Hepatocyte (in vitro differentiated cells): ENCODE measurements around the gene DYNC2LI1. TPM values are rescaled to one million over a fixed set of nuclear protein-coding genes. Genes with fewer than 3 reads are reported as not detected.

Experiments
- DNase-seq: peaks from one replicate; pipeline ENCODE4 v3.0.0-alpha.2; 2016; ENCODE audit warnings: low spot score
- H2AFZ ChIP-seq: fragments of 200-600 bp; sonication (generic); 2 replicates; pipeline ENCODE4 v1.6.0; 2016; ENCODE audit warnings: antibody characterized with exemption, mild to moderate bottlenecking
- H3K27ac ChIP-seq: fragments of 200-600 bp; sonication (generic); 2 replicates; pipeline ENCODE4 v1.5.1; 2016; ENCODE audit warnings: mild to moderate bottlenecking
- H3K27me3 ChIP-seq: fragments of 200-600 bp; sonication (generic); 2 replicates; pipeline ENCODE4 v1.6.1; 2016
- H3K36me3 ChIP-seq: fragments of 200-600 bp; sonication (generic); replicated peaks from 2 replicates; pipeline ENCODE4 v1.5.1; 2016; ENCODE audit warnings: low read depth; ENCODE audit not compliant: insufficient read depth
- H3K4me1 ChIP-seq: fragments of 200-600 bp; sonication (generic); 2 replicates; pipeline ENCODE4 v1.5.1; 2016; ENCODE audit warnings: mild to moderate bottlenecking, moderate library complexity; ENCODE audit not compliant: insufficient read depth
- H3K4me2 ChIP-seq: fragments of 200-600 bp; sonication (generic); 2 replicates; pipeline ENCODE4 v1.6.0; 2016
- H3K4me3 ChIP-seq: fragments of 200-600 bp; sonication (generic); 2 replicates; pipeline ENCODE4 v1.5.1; 2016; ENCODE audit warnings: mild to moderate bottlenecking
- H3K79me2 ChIP-seq: fragments of 200-600 bp; sonication (generic); 2 replicates; pipeline ENCODE4 v1.6.0; 2017; ENCODE audit warnings: mild to moderate bottlenecking
- H3K9me2 ChIP-seq: fragments of 200-600 bp; sonication (generic); replicated peaks from 2 replicates; pipeline ENCODE4 v1.6.0; 2017; ENCODE audit warnings: mild to moderate bottlenecking; ENCODE audit not compliant: insufficient read depth
- H3K9me3 ChIP-seq: fragments of 200-600 bp; sonication (generic); 2 replicates; pipeline ENCODE4 v1.5.1; 2016; ENCODE audit warnings: low read depth, mild to moderate bottlenecking
- H4K20me1 ChIP-seq: fragments of 200-600 bp; sonication (generic); 2 replicates; pipeline ENCODE4 v1.6.0; 2016; ENCODE audit warnings: mild to moderate bottlenecking; ENCODE audit not compliant: insufficient read depth, poor library complexity, severe bottlenecking
- EZH2 ChIP-seq: fragments of 200-600 bp; sonication (generic); IDR thresholded peaks from 2 replicates; pipeline ENCODE4 v1.6.1; 2016; ENCODE audit warnings: antibody characterized with exemption, mild to moderate bottlenecking, borderline replicate concordance
- EZH2phosphoT487 ChIP-seq: fragments of 200-600 bp; sonication (generic); IDR thresholded peaks from one replicate; pipeline ENCODE4 v1.6.1; 2018; ENCODE audit warnings: antibody characterized with exemption, mild to moderate bottlenecking, low read depth, moderate library complexity; ENCODE audit not compliant: unreplicated experiment, severe bottlenecking
- WGBS: methylation state at CpG from one replicate; pipeline ENCODE4 v1.1.6; 2016; ENCODE audit warnings: low lambda C conversion rate; ENCODE audit errors: missing lambda C conversion rate; 5-methylcytosine and 5-hydroxymethylcytosine counted together
- polyA plus RNA-seq: library from polyadenylated mRNA; unstranded; fragments of >200 nt; fragmentation: Nextera tagmentation; extraction: Ambion mirVana; gene quantifications from 2 replicates; pipeline ENCODE4 v1.2.1, GENCODE V29; 2016
- total RNA-seq: library from RNA; depleted of rRNA; stranded (reverse); fragments of >200 nt; gene quantifications from 2 replicates; pipeline ENCODE4 v1.2.3, GENCODE V29; 2014
- TF ChIP-seq, protein P1 (sequence below): fragments of 200-600 bp; sonication (generic); IDR thresholded peaks from 2 replicates; pipeline ENCODE4 v1.5.1; 2016; ENCODE audit warnings: antibody characterized with exemption, mild to moderate bottlenecking; ENCODE audit not compliant: poor library complexity

The DYNC2LI1 gene
- total and polyA plus RNA-seq, 2 experiments from 2014 or later: 22.7 to 40.4 TPM

DNA sequence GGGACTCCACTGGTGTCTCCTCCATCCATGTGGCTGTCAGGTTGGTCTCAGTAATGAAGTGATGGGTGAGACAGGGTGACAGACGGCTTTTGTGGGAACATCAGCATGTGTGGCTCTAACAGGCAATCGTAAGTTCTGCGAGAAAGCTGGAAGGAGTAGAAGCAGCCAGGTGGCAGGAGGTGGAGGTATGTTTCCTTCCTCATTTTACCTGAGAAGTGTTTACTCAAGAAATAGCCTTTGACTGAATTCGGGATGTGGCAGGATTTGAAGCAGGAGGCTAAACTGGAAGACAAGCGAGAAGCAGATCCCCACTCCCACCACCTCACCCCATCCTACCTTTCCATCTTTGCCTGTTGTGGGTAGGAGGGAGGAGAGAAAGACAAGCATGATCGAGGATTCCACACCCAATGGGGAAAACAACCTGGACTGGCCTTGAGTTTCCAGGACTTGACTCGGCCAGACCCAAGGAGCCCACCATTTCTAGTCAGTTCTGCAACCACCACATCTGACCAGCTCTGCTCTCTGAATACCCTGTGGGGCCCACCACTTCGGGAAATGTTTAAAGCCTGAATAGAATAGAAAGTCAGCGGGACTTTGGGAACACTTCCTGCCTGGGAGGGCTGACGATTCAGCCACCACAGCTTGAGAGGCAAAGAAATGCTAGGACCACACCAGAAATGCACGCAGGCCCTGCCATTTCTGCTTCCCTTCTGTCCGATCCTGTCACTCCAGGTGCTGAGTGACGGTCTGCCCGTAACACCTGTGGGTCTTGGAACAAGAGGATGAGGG is 66.1 kb downstream of the DYNC2LI1 start:
- DNase-seq: no peak
- H2AFZ ChIP-seq: no peak overlapping the region
- H3K4me2 ChIP-seq: no peak overlapping the region
- H3K9me2 ChIP-seq: no peaks in the 10 kb centered on the region
- H3K27me3 ChIP-seq: no peaks in the 10 kb centered on the region
- H3K4me1 ChIP-seq: no peaks in the 10 kb centered on the region
- no peaks in the 10 kb centered on the region for H3K36me3 ChIP-seq
- WGBS: 88% methylated on average over 14 of the region's 14 CpGs
- no peak for TF ChIP-seq EZH2
- TF ChIP-seq, protein P1, sequence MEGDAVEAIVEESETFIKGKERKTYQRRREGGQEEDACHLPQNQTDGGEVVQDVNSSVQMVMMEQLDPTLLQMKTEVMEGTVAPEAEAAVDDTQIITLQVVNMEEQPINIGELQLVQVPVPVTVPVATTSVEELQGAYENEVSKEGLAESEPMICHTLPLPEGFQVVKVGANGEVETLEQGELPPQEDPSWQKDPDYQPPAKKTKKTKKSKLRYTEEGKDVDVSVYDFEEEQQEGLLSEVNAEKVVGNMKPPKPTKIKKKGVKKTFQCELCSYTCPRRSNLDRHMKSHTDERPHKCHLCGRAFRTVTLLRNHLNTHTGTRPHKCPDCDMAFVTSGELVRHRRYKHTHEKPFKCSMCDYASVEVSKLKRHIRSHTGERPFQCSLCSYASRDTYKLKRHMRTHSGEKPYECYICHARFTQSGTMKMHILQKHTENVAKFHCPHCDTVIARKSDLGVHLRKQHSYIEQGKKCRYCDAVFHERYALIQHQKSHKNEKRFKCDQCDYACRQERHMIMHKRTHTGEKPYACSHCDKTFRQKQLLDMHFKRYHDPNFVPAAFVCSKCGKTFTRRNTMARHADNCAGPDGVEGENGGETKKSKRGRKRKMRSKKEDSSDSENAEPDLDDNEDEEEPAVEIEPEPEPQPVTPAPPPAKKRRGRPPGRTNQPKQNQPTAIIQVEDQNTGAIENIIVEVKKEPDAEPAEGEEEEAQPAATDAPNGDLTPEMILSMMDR: no peak
- TF ChIP-seq EZH2phosphoT487: no peak
- no peaks in the 10 kb centered on the region for H4K20me1 ChIP-seq
- H3K27ac ChIP-seq: no peak overlapping the region
- H3K4me3 ChIP-seq: no peak overlapping the region
- no peaks in the 10 kb centered on the region for H3K9me3 ChIP-seq
- no peaks in the 10 kb centered on the region for H3K79me2 ChIP-seq

DNA sequence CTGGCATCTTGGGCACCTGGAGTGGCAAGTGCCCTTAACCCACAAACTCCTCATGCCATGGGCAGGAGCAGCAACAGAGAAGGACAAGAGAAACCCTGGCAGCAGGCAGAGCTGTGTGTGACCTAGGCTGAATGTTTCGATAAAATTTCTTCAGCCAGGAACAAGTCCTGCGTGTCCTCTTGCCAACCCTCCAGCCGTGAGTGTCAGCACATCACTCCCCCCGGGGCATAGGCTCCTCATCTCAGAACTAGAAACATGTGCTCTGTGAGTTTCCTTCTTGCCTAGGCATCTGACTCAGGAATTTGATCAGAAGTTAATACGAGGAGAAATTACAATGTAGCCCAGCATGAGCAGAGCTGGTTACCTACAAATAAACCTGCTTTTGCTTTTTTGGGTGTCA is 67.1 kb downstream of the DYNC2LI1 start:
- WGBS: 74% methylated on average over 5 of the region's 5 CpGs

GRCh38 chr2:43841949-43842865 is 68.4 kb downstream of the DYNC2LI1 start:
- Histone ChIP-seq H3K4me2 (no peak overlapping the region), H3K27ac (no peak overlapping the region), H3K4me1 (no peaks in the 10 kb centered on the region), H3K9me3 (no peaks in the 10 kb centered on the region), H4K20me1 (no peaks in the 10 kb centered on the region), H3K79me2 (no peaks in the 10 kb centered on the region), H3K9me2 (no peaks in the 10 kb centered on the region), H3K4me3 (no peak overlapping the region), H2AFZ (no peak overlapping the region), H3K27me3 (no peaks in the 10 kb centered on the region), H3K36me3 (no peaks in the 10 kb centered on the region)
- 88% methylated on average over 14 of the region's 14 CpGs for WGBS
- TF ChIP-seq EZH2phosphoT487 (no peak), EZH2 (no peak)
- TF ChIP-seq, protein P1: no peak
- DNase-seq: no peak

More for the DNA sequence above, 67.1 kb downstream of the DYNC2LI1 start:
- no peak for DNase-seq
- TF ChIP-seq, protein P1: no peak
- TF ChIP-seq EZH2 (no peak), EZH2phosphoT487 (no peak)
- H3K9me2 ChIP-seq: no peaks in the 10 kb centered on the region
- no peaks in the 10 kb centered on the region for H4K20me1 ChIP-seq
- H3K9me3 ChIP-seq: no peaks in the 10 kb centered on the region
- H3K27ac ChIP-seq: no peak overlapping the region
- no peaks in the 10 kb centered on the region for H3K36me3 ChIP-seq
- H2AFZ ChIP-seq: no peak overlapping the region
- no peaks in the 10 kb centered on the region for H3K79me2 ChIP-seq
- H3K27me3 ChIP-seq: no peaks in the 10 kb centered on the region
- H3K4me2 ChIP-seq: no peak overlapping the region
- no peaks in the 10 kb centered on the region for H3K4me1 ChIP-seq
- H3K4me3 ChIP-seq: no peak overlapping the region
